Measurements from ENCODE around the gene ESYT3. TPM values are rescaled to one million over a fixed set of nuclear protein-coding genes. Genes with fewer than 3 reads are reported as not detected.

ESYT3 gene
- total and polyA plus RNA-seq, 9 of the 15 experiments (the other 6 are each of a cell fraction or from before 2014, with no cell fraction given): not detected

GRCh38 chr3:138429665-138430064 is 4.8 kb upstream of the ESYT3 start (continued):
- TF ChIP-seq ATF2 (CRISPR knock-in tag; IDR thresholded peaks at IDR 0.05) (no peak), EWSR1 (IDR thresholded peaks at IDR 0.05; ENCODE audit: borderline replicate concordance, low read depth, partially characterized antibody) (no peak), BACH1 (tag; IDR thresholded peaks at IDR 0.05) (no peak), KDM1A (IDR thresholded peaks at IDR 0.05) (no peak)

- Histone ChIP-seq H3K9me3 (replicated peaks; ENCODE audit: control insufficient read depth, insufficient read depth, low read depth, low read length) (no peaks in the 10 kb centered on the region), H3K79me2 (ENCODE audit: control insufficient read depth, insufficient read depth, low read length) (no peaks in the 10 kb centered on the region), H4K20me1 (replicated peaks; ENCODE audit: control insufficient read depth, insufficient read depth, low read length) (no peaks in the 10 kb centered on the region), H2AFZ (ENCODE audit: low read depth, low read length) (no peak overlapping the region), H3K27me3 (ENCODE audit: control insufficient read depth in 2 of 2, insufficient read depth in 2 of 2, low read length in 2 of 2) (peaks cover 0 to 36% of the 10 kb centered on the region in 2 experiments; a peak in 2 of 5 replicates), H3K36me3 (ENCODE audit: control insufficient read depth, insufficient read depth, low read length) (no peaks in the 10 kb centered on the region), H3K9ac (ENCODE audit: insufficient read depth in 1 of 2, low read depth in 2 of 2, low read length in 2 of 2) (no peak overlapping the region), H3K27ac (ENCODE audit: extremely low read depth, low read depth, low read length) (no peak overlapping the region), H3K9me1 (ENCODE audit: control insufficient read depth, insufficient read depth, low read length) (no peaks in the 10 kb centered on the region), H3K4me1 (replicated peaks in 1 of 2; ENCODE audit: control insufficient read depth in 2 of 2, insufficient read depth in 2 of 2, low read length in 2 of 2) (no peaks in the 10 kb centered on the region; a peak in 1 of 5 replicates), H3K4me3 (no peak overlapping the region), H3K4me2 (ENCODE audit: insufficient read depth, low read length) (no peak overlapping the region)
- DNase-seq (ENCODE audit: extremely low read depth in 1 of 4, low spot score in 3 of 4) (no peak), FAIRE-seq (no peak), ATAC-seq (no peak)
- BruUV-seq (replicated peaks): no TSS peak
- CTCF ChIA-PET (ENCODE audit: low intra/inter-chr PET ratio): no interaction called here
- POLR2A ChIA-PET: interaction anchor here (0.7 kb wide), 1 partner anchor 33 kb away, joined by 3 read pairs; no protein-coding TSS in a partner anchor
- in situ Hi-C loops (cut with MboI) (no loop called here), intact Hi-C loops (cut with micrococcal nuclease) (no loop called here)
- WGBS (ENCODE audit: insufficient coverage, low coverage, missing lambda C conversion rate): 3% methylated on average over 4 of the region's 4 CpGs
- TF ChIP-seq FIP1L1 (IDR thresholded peaks at IDR 0.05; ENCODE audit: low read depth, low read length, poor library complexity, severe bottlenecking): no peak
- TF ChIP-seq RHOXF2B (CRISPR knock-in tag; conservative IDR thresholded peaks at IDR 0.05): no peak
- no peak for TF ChIP-seq ZNF717 (CRISPR knock-in tag; IDR thresholded peaks at IDR 0.05)
- no peak for TF ChIP-seq ZNF57 (CRISPR knock-in tag; IDR thresholded peaks at IDR 0.05)
- no peak for TF ChIP-seq POLR2AphosphoS5 (IDR thresholded peaks at IDR 0.05; ENCODE audit: control insufficient read depth, insufficient read depth, low read depth, low read length)
- TF ChIP-seq STAT5A (IDR thresholded peaks at IDR 0.05; ENCODE audit: borderline replicate concordance, low read length): no peak
- TF ChIP-seq, protein P1, sequence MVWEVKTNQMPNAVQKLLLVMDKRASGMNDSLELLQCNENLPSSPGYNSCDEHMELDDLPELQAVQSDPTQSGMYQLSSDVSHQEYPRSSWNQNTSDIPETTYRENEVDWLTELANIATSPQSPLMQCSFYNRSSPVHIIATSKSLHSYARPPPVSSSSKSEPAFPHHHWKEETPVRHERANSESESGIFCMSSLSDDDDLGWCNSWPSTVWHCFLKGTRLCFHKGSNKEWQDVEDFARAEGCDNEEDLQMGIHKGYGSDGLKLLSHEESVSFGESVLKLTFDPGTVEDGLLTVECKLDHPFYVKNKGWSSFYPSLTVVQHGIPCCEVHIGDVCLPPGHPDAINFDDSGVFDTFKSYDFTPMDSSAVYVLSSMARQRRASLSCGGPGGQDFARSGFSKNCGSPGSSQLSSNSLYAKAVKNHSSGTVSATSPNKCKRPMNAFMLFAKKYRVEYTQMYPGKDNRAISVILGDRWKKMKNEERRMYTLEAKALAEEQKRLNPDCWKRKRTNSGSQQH (CRISPR knock-in tag; IDR thresholded peaks at IDR 0.05): no peak
- TF ChIP-seq CXXC5 (CRISPR knock-in tag; IDR thresholded peaks at IDR 0.05): no peak
- TF ChIP-seq, protein P2, sequence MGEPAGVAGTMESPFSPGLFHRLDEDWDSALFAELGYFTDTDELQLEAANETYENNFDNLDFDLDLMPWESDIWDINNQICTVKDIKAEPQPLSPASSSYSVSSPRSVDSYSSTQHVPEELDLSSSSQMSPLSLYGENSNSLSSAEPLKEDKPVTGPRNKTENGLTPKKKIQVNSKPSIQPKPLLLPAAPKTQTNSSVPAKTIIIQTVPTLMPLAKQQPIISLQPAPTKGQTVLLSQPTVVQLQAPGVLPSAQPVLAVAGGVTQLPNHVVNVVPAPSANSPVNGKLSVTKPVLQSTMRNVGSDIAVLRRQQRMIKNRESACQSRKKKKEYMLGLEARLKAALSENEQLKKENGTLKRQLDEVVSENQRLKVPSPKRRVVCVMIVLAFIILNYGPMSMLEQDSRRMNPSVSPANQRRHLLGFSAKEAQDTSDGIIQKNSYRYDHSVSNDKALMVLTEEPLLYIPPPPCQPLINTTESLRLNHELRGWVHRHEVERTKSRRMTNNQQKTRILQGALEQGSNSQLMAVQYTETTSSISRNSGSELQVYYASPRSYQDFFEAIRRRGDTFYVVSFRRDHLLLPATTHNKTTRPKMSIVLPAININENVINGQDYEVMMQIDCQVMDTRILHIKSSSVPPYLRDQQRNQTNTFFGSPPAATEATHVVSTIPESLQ (CRISPR knock-in tag; IDR thresholded peaks at IDR 0.05): no peak
- no peak for TF ChIP-seq KLF6 (CRISPR knock-in tag; IDR thresholded peaks at IDR 0.05; ENCODE audit: borderline replicate concordance)
- no peak for TF ChIP-seq ZNF253 (CRISPR knock-in tag; conservative IDR thresholded peaks at IDR 0.05)
- TF ChIP-seq RBBP5 (IDR thresholded peaks at IDR 0.05; ENCODE audit: borderline replicate concordance, insufficient read depth, low read length, poor library complexity, severe bottlenecking): no peak
- no peak for TF ChIP-seq FOXP1 (CRISPR knock-in tag; IDR thresholded peaks at IDR 0.05)
These were observed 1.7 kb upstream of the ESYT3 start for GRCh38 chr3:138432576-138433240.

All from K562 (cell line).